Measurements from ENCODE around the gene CFAP100.

CFAP100 gene

GRCh38 chr3:126466886-126467610 lies 72.3 kb downstream of the CFAP100 start:
- DNase-seq = no peak

GRCh38 chr3:126467611-126467955 lies 72.9 kb downstream of the CFAP100 start:
- DNase-seq = no peak

GRCh38 chr3:126468028-126468891 lies 73.6 kb downstream of the CFAP100 start:
- DNase-seq = no peak

GRCh38 chr3:126469479-126469878 lies 74.8 kb downstream of the CFAP100 start:
- DNase-seq = no peak

- DNase-seq = peak in 1 of 2 experiments; percentile 20
Observed at GRCh38 chr3:126472277-126473006, 77.7 kb downstream of the CFAP100 start.

- DNase-seq = no peak
Observed at GRCh38 chr3:126473292-126474168, 78.8 kb downstream of the CFAP100 start.

GRCh38 chr3:126474498-126475412 lies 80.0 kb downstream of the CFAP100 start:
- peak; percentile 35 to 44 for DNase-seq

- peak; percentile 92 to 95 for DNase-seq
Observed at GRCh38 chr3:126475413-126476114, 80.9 kb downstream of the CFAP100 start, which contains the start of gene ZXDC. ZXDC (minus strand) TSS chr3:126475891; CDS start chr3:126475865, 26 bp downstream.

- DNase-seq = no peak
Observed at GRCh38 chr3:126476166-126477060, 81.7 kb downstream of the CFAP100 start.

GRCh38 chr3:126477061-126477380 lies 82.3 kb downstream of the CFAP100 start:
- no peak for DNase-seq

GRCh38 chr3:126478581-126479310 lies 84.0 kb downstream of the CFAP100 start:
- no peak for DNase-seq

- no peak for DNase-seq
Observed at GRCh38 chr3:126479642-126480041, 84.9 kb downstream of the CFAP100 start.

GRCh38 chr3:126480206-126480605 lies 85.5 kb downstream of the CFAP100 start:
- no peak for DNase-seq

GRCh38 chr3:126480861-126481260 lies 86.2 kb downstream of the CFAP100 start:
- no peak for DNase-seq

- DNase-seq = no peak
Observed at GRCh38 chr3:126481808-126482502, 87.2 kb downstream of the CFAP100 start.

GRCh38 chr3:126482503-126483255 lies 88.0 kb downstream of the CFAP100 start:
- DNase-seq = no peak

- no peak for DNase-seq
Observed at GRCh38 chr3:126483321-126483761, 88.6 kb downstream of the CFAP100 start.
